ENCODE results near the gene GOLGA6L10. TPM values are rescaled to one million over a fixed set of nuclear protein-coding genes. Genes with fewer than 3 reads are reported as not detected.
A peak's percentile ranks its signal among the peaks of the same experiment; 100 is the strongest.
"Not testable (repeated sequence)": the region's sequence is repeated elsewhere in the genome, so short reads cannot be mapped to it uniquely, and the experiment has no call there.

GOLGA6L10 gene
- total RNA-seq, 4 donors from 2014 or later: 0.33 to 1.7 (median 0.99) TPM

DNA sequence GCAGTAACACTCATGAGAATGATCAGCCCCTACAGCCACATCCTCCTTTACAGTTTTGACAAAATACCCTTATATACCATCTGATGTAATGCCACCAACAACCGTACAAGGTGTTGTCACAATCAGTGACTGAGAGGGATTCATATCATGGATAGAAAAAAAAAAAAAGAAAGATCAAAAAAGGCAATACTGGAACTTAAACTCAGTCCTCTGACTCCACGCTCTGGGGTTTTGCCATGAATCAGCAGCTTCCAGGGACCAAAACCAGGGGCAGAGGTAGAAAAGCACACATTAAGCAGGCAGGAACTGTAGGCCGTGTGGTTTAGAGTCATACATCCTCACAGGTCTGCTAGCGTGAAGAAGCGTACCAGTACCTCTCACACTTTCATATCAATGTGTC, 1.6 kb downstream of the GOLGA6L10 start:
- H3K27ac ChIP-seq (replicated peaks in 1 of 4); H3K4me1 ChIP-seq; DNase-seq (ENCODE audit: extremely low spot score); H3K36me3 ChIP-seq; H3K4me3 ChIP-seq; H3K9me3 ChIP-seq; H3K27me3 ChIP-seq; intact Hi-C loops (cut with DNase I): not testable (repeated sequence)
- 76% methylated on average over 5 of the region's 5 CpGs for WGBS

DNA sequence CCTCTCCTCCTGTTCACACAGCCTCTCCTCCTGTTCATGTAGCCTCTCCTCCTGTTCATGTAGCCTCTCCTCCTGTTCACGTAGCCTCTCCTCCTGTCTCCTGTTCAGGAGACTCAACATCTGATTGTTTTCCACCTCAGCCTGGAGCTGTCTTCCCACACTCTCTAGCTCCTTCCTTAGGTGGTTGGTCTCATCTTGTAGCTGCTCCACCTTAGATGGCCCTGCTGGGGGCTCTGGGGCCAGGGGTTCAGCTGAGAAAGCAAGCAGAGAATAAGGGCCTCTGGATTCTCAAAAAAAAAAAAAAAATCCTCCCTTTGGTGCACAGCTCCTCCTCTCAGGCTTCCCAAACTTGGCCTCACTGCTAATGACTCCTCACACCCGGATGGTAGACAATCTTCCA, 4.1 kb downstream of the GOLGA6L10 start:
- H3K36me3 ChIP-seq; intact Hi-C loops (cut with DNase I); H3K9me3 ChIP-seq; H3K27me3 ChIP-seq; H3K27ac ChIP-seq (replicated peaks in 1 of 4); H3K4me3 ChIP-seq; H3K4me1 ChIP-seq; DNase-seq (ENCODE audit: extremely low spot score): not testable (repeated sequence)
- WGBS: 100% methylated on average over 1 of the region's 2 CpGs

DNA sequence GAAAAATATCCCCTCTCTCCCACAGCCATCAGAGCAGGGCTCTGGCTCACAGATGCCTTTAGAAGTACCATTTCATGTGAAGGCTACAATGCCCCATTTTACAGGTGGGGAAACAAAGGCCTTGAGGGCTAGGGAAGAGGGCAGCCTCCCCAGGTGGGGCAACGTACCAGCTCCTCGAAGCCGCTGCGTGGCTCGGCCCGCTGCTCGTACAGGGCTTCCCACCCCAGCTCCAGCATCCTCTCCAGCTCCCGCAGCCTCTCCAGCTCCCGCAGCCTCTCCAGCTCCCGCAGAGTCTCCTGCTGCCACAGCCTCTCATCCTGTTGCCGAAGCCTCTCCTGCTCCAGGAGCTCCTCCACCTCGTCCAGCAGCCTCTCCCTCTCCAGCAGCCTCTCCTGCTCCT, 4.9 kb downstream of the GOLGA6L10 start:
- DNase-seq (ENCODE audit: extremely low spot score); H3K27me3 ChIP-seq; intact Hi-C loops (cut with DNase I); H3K4me3 ChIP-seq; H3K36me3 ChIP-seq; H3K4me1 ChIP-seq; H3K27ac ChIP-seq (replicated peaks in 1 of 4); H3K9me3 ChIP-seq: not testable (repeated sequence)
- WGBS: 91% methylated on average over 7 of the region's 12 CpGs

DNA sequence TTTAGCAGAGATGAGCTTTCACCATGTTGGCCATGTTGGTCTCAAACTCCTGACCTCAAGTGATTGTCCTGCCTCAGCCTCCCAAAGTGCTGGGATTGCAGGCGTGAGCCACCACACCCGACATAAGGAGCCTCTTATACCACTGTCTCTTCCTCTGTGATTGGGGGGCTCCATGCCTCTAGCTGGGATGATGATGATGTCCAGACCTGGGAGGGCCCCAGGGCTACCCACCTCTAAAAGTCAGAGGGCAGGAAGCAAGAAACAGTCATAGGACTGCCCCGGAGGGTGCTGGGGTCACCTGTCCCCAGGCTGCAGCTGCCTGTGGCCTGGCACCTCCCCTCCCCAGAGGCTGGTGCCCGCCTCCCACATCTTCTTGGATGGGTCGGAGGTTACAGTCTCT, 5.4 kb downstream of the GOLGA6L10 start:
- not testable (repeated sequence) for DNase-seq (ENCODE audit: extremely low spot score); H3K27ac ChIP-seq (replicated peaks in 1 of 4)
- WGBS: no CpG with 5 or more reads among the region's 5 CpGs

DNA sequence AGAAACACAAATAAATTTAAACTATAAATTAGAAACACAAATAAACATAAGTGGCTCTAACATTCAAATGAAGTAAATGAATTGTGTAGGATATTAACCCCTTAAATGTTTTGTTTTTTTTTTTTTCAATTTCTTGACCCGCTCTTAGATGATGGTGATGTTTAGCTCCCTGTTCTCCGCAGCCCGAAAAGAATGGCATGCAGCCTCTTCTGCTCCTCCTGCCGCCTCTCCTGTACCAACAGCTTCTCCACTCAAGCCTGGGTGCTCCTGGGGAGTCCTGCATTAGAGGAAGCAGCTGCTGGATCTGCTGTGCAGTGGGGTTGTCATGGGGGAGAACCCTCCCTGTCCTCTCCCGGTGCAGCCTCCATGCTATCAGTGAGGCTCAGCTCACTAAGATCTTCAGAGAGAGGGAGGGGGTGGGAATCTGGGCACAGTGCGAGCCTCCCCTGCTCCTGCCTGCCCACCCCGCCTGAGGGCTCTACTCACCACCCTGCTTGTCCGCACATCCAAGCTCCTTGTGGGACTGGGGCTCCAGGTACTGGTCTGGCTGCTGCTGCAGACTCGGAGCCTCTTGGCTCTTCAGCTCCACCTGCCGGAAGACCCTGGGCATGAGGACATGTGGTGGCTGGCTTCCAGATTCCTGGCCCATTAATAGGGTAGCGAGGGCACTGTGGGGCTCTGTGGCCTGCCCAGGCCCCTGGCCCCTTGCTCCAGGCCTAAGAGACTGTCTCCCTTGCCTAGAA, 6.5 kb downstream of the GOLGA6L10 start:
- H3K4me3 ChIP-seq; H3K27ac ChIP-seq (replicated peaks in 1 of 4); intact Hi-C loops (cut with DNase I); H3K27me3 ChIP-seq; H3K36me3 ChIP-seq; H3K4me1 ChIP-seq; DNase-seq (ENCODE audit: extremely low spot score); H3K9me3 ChIP-seq: not testable (repeated sequence)
- TF ChIP-seq, protein P1, sequence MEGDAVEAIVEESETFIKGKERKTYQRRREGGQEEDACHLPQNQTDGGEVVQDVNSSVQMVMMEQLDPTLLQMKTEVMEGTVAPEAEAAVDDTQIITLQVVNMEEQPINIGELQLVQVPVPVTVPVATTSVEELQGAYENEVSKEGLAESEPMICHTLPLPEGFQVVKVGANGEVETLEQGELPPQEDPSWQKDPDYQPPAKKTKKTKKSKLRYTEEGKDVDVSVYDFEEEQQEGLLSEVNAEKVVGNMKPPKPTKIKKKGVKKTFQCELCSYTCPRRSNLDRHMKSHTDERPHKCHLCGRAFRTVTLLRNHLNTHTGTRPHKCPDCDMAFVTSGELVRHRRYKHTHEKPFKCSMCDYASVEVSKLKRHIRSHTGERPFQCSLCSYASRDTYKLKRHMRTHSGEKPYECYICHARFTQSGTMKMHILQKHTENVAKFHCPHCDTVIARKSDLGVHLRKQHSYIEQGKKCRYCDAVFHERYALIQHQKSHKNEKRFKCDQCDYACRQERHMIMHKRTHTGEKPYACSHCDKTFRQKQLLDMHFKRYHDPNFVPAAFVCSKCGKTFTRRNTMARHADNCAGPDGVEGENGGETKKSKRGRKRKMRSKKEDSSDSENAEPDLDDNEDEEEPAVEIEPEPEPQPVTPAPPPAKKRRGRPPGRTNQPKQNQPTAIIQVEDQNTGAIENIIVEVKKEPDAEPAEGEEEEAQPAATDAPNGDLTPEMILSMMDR (IDR thresholded peaks at IDR 0.05): peak in 1 of 3 experiments; percentile 38
- 88% methylated on average over 4 of the region's 11 CpGs for WGBS

More for the DNA sequence above, 5.4 kb downstream of the GOLGA6L10 start:
- intact Hi-C loops (cut with DNase I); H3K9me3 ChIP-seq; H3K27me3 ChIP-seq; H3K36me3 ChIP-seq; H3K4me1 ChIP-seq; H3K4me3 ChIP-seq: not testable (repeated sequence)

DNA sequence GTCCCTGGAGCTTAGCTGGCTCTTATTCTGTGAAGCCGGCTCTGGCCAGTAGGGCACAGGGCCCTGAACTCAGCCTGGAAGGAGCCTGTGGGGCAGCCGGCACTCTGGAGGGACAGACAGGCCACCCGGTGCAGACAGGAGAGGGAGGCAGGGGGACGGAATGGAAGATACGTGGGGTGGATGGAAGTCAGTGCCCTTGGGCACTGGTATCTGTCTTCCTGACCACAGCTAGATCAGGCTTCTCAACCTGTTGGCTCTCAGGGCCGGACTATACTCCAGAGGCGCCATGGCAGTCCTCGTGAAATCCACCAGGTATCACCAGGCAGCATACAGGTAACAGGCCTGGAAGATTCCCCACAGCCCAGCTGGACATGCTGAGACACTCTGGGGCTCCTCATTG, 10.7 kb downstream of the GOLGA6L10 start:
- H3K9me3 ChIP-seq; H3K27ac ChIP-seq (replicated peaks in 1 of 4); H3K36me3 ChIP-seq; intact Hi-C loops (cut with DNase I); H3K4me3 ChIP-seq; H3K27me3 ChIP-seq; H3K4me1 ChIP-seq: not testable (repeated sequence)
- 89% methylated on average over 5 of the region's 8 CpGs for WGBS
- DNase-seq (ENCODE audit: extremely low spot score): peak; percentile 26

DNA sequence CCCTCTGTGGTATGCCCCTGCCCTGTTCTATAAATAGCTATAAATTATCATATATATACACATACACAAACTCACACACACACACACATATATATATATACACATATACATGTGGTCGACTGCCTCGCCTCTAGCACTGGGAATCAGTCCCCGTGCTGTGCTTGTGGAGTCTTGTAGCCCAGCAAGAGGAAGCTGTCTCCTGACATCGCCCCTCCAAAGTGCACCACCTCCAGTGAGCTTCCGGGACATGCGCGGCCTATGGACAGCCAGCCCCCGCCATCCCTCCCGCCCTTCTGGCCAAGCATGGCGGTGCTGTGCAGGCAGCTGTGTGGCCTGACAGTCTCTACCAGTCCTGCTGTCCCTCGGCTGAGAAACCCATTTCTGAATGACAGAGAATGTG, 11.2 kb downstream of the GOLGA6L10 start:
- H3K4me3 ChIP-seq; H3K9me3 ChIP-seq; H3K27ac ChIP-seq (replicated peaks in 1 of 4); H3K27me3 ChIP-seq; intact Hi-C loops (cut with DNase I); H3K4me1 ChIP-seq; H3K36me3 ChIP-seq; DNase-seq (ENCODE audit: extremely low spot score): not testable (repeated sequence)
- 98% methylated on average over 4 of the region's 11 CpGs for WGBS

DNA sequence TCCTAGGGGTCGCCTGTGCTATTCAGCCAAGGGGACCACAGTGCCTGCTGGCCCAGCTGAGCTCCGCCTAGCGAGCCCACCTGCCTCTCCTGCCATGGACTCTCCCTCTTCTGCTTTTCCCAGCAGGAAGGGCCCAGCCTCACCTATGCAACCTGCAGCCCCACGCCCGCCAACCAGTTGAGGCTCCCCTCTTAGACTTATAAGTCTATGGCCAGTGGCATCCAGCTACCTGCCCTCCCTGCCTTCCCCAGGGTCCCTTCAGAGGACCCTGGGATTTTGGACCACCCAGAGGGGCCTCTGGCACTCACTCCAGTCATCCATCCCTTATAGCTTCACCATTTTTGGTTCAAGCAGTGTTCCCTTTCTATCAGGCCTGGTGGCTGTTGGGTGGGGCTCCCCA, 12.2 kb downstream of the GOLGA6L10 start:
- H3K4me3 ChIP-seq; H3K27ac ChIP-seq (replicated peaks in 1 of 4); intact Hi-C loops (cut with DNase I); H3K27me3 ChIP-seq; H3K36me3 ChIP-seq; H3K9me3 ChIP-seq: not testable (repeated sequence)
- WGBS: no CpG with 5 or more reads among the region's 5 CpGs
- DNase-seq (ENCODE audit: extremely low spot score): peak; percentile 42
- peaks cover 0 to 12% (median 3%) of the 10 kb centered on the region in 4 donors for H3K4me1 ChIP-seq

DNA sequence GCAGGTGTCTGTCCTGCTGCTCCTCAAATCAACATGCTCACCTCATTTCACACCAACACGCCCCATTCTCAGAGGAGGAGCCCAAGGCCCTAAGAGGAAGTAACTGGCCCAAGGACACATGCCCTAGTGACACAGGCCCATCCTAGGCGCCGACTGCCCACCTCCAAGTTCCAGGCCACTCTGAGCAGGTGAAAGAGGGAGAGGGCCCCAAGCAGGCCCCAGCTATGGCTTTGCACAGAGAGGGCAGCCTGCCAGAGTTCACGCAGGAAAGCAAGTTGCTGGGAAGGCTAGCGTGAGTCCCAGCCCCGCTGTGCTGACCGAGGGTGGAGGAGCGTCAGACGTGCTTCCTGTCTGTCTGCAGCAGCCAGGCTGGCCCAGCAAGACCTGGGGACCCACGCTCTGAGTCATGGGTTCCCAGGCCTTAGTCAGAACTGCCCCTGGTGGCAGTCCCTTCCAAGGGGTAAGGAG, 13.1 kb downstream of the GOLGA6L10 start:
- H3K27me3 ChIP-seq; intact Hi-C loops (cut with DNase I); H3K27ac ChIP-seq (replicated peaks in 1 of 4); H3K36me3 ChIP-seq; H3K4me3 ChIP-seq; DNase-seq (ENCODE audit: extremely low spot score); H3K9me3 ChIP-seq: not testable (repeated sequence)
- H3K4me1 ChIP-seq: peaks cover 0 to 12% (median 3%) of the 10 kb centered on the region in 4 donors
- 66% methylated on average over 8 of the region's 10 CpGs for WGBS

DNA sequence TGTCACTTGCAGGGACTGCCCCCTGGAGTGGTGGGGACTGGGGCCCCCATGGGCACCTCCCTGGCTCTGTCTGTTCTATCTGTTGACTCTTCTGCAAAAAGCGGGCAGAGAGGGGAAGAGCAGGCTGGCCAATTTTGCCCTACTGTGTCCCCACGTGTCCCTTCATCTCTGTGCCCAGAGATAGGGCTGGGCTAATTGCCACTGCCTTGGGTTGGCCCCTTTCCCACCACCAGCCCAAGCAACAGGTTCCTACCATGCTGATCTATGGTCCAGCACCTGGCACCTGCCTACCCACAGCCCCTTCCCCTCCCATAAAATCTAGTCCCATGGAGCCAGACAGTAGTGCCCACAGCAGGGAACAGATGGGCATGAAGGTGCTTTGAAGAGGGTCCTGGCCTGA, 14.3 kb downstream of the GOLGA6L10 start:
- H3K27ac ChIP-seq (replicated peaks in 1 of 4); intact Hi-C loops (cut with DNase I); H3K9me3 ChIP-seq; H3K4me3 ChIP-seq; H3K27me3 ChIP-seq; H3K36me3 ChIP-seq; DNase-seq (ENCODE audit: extremely low spot score): not testable (repeated sequence)
- 100% methylated on average over 1 of the region's 2 CpGs for WGBS
- peaks cover 0 to 12% (median 3%) of the 10 kb centered on the region in 4 donors for H3K4me1 ChIP-seq

DNA sequence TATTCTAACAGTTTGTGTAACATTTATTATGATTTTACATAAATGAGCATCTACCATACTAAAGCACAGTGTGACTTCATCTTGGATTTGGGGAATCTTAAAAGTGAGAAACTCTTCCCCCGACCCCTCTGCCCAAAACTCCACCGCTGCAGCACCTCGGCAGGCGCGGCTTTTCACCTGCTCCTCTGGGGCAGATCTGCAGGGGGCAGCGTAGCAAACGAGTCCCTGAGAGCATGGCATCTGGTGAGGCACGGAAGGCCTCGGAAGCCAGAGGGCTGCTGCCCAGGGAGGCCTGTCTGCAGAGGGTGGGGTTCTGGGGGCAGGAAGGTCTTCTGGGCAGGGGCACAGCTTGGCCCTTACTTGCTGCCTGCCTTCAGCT, 14.7 kb downstream of the GOLGA6L10 start:
- H3K4me3 ChIP-seq; intact Hi-C loops (cut with DNase I): not testable (repeated sequence)
- WGBS: no CpG with 5 or more reads among the region's 9 CpGs

More for the DNA sequence above, 14.7 kb downstream of the GOLGA6L10 start:
- not testable (repeated sequence) for H3K36me3 ChIP-seq; DNase-seq (ENCODE audit: extremely low spot score); H3K9me3 ChIP-seq; H3K27me3 ChIP-seq; H3K27ac ChIP-seq (replicated peaks in 1 of 4)
- peaks cover 0 to 12% (median 3%) of the 10 kb centered on the region in 4 donors for H3K4me1 ChIP-seq

Data from esophagus muscularis mucosa (tissue), 4 donors.